Progenitor cell of endocrine pancreas (in vitro differentiated cells): ENCODE measurements around the gene ELAVL2. TPM values are rescaled to one million over a fixed set of nuclear protein-coding genes. Genes with fewer than 3 reads are reported as not detected.

Source experiments
- DNase-seq: peaks from one replicate; pipeline ENCODE4 v3.0.0; 2021; ENCODE audit warnings: low spot score; ENCODE audit not compliant: unreplicated experiment
- H3K27ac Mint-ChIP-seq: 2 replicates; pipeline ENCODE4 v1.8.0; 2021; ENCODE audit warnings: mild to moderate bottlenecking, moderate library complexity, mixed read lengths
- H3K27me3 Mint-ChIP-seq: 2 replicates; pipeline ENCODE4 v1.8.0; 2021; ENCODE audit warnings: mixed read lengths
- H3K36me3 Mint-ChIP-seq: 2 replicates; pipeline ENCODE4 v1.8.0; 2022; ENCODE audit warnings: mixed read lengths; ENCODE audit not compliant: insufficient read depth
- H3K4me1 Mint-ChIP-seq: 2 replicates; pipeline ENCODE4 v1.8.0; 2021; ENCODE audit warnings: low read depth, mixed read lengths
- H3K4me3 Mint-ChIP-seq: 2 replicates; pipeline ENCODE4 v1.8.0; 2021; ENCODE audit warnings: low read depth, mild to moderate bottlenecking, moderate library complexity, mixed read lengths
- H3K9me3 Mint-ChIP-seq: 2 replicates; pipeline ENCODE4 v1.8.0; 2021; ENCODE audit warnings: low read depth, mixed read lengths
- total RNA-seq: library from RNA; stranded (reverse); gene quantifications from 2 replicates; pipeline ENCODE4 v1.2.1, GENCODE V29; 2021
- TF ChIP-seq, protein P1 (sequence below): fragments of 200-600 bp; sonication (generic); IDR thresholded peaks from one replicate; pipeline ENCODE4 v1.5.0; 2021; ENCODE audit warnings: antibody characterized with exemption, mild to moderate bottlenecking; ENCODE audit not compliant: unreplicated experiment

ELAVL2 gene
- total RNA-seq, 1 donor from 2014 or later, result 1.7 TPM

DNA sequence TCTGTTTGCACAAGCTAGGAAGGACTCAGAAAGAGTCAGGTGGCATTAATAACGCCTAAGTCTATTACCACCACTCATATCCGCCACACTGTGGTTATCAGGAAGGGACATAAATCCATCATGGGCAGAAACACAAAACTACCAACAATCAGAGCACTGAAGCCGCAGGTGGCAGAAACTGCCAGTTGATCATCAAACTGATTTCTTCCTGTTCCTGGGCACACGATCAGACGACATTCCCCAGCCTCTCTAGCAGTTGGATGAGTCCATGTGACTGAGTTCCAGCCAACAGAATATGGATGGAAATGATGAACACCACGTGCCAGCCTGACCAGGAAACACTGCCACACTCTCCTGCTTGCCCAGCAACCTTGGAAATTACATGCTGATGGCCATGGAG, 181.7 kb downstream of the ELAVL2 start:
- TF ChIP-seq, protein P1, sequence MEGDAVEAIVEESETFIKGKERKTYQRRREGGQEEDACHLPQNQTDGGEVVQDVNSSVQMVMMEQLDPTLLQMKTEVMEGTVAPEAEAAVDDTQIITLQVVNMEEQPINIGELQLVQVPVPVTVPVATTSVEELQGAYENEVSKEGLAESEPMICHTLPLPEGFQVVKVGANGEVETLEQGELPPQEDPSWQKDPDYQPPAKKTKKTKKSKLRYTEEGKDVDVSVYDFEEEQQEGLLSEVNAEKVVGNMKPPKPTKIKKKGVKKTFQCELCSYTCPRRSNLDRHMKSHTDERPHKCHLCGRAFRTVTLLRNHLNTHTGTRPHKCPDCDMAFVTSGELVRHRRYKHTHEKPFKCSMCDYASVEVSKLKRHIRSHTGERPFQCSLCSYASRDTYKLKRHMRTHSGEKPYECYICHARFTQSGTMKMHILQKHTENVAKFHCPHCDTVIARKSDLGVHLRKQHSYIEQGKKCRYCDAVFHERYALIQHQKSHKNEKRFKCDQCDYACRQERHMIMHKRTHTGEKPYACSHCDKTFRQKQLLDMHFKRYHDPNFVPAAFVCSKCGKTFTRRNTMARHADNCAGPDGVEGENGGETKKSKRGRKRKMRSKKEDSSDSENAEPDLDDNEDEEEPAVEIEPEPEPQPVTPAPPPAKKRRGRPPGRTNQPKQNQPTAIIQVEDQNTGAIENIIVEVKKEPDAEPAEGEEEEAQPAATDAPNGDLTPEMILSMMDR, result no peak
- Mint-ChIP-seq H3K4me1 (no peaks in the 10 kb centered on the region), H3K27me3 (no peaks in the 10 kb centered on the region), H3K9me3 (no peaks in the 10 kb centered on the region), H3K36me3 (no peaks in the 10 kb centered on the region), H3K4me3 (no peak overlapping the region), H3K27ac (no peak overlapping the region)
- no peak for DNase-seq

DNA sequence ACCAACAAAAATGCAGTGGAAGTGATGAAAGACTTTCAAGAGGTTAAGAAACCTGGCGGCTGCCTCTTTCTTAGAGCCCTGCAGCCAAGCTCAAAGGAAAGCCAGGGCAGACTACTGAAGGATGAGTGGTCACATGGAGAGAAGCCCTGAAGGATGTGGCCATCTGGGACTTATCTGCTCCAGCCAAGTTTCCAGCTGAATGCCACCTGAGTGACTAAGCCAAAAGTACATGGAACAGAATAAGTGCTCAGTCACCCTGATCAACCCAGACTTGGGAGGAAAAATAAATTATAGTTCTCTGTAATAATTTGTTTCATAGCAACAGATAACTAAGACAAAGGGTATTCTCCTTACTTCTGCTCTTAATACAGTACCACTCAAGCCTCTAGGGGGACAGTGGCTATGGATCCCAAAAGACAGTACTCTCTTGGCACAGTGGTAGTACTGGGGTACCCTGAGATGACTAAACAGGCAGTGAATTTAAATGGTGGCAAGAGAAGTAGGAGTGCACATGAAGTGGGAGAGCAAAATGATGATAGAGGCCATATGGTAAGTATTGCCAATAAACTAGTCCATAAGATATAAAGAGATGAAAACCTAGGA, 182.3 kb downstream of the ELAVL2 start:
- Mint-ChIP-seq H3K27ac (no peak overlapping the region), H3K36me3 (no peaks in the 10 kb centered on the region), H3K4me1 (no peaks in the 10 kb centered on the region), H3K9me3 (no peaks in the 10 kb centered on the region), H3K4me3 (no peak overlapping the region), H3K27me3 (no peaks in the 10 kb centered on the region)
- TF ChIP-seq, protein P1, result no peak
- no peak for DNase-seq
